Adipocyte (in vitro differentiated cells): Measurements from ENCODE around the gene INTS12.
"Not testable (repeated sequence)": the region's sequence is repeated elsewhere in the genome, so short reads cannot be mapped to it uniquely, and the experiment has no call there.

Experiments
- DNase-seq: peaks from one replicate; pipeline ENCODE4 v3.0.0-alpha.2; 2015; ENCODE audit warnings: low read depth
- H3K27me3 ChIP-seq: replicated peaks from 2 replicates; pipeline ENCODE4 v1.7.0; 2013; ENCODE audit warnings: mild to moderate bottlenecking, low read length, moderate library complexity; ENCODE audit not compliant: control insufficient read depth, insufficient read depth
- H3K36me3 ChIP-seq: 2 replicates; pipeline ENCODE4 v1.7.0; 2013; ENCODE audit warnings: low read length, mild to moderate bottlenecking, moderate library complexity; ENCODE audit not compliant: control insufficient read depth, insufficient read depth, severe bottlenecking
- H3K4me1 ChIP-seq: 2 replicates; pipeline ENCODE4 v1.7.0; 2013; ENCODE audit warnings: mild to moderate bottlenecking, low read length, moderate library complexity; ENCODE audit not compliant: control insufficient read depth, insufficient read depth
- H3K4me3 ChIP-seq: 2 replicates; pipeline ENCODE4 v1.7.0; 2013; ENCODE audit warnings: mild to moderate bottlenecking, low read length, moderate library complexity
- H3K9ac ChIP-seq: 2 replicates; pipeline ENCODE4 v1.7.0; 2013; ENCODE audit warnings: mild to moderate bottlenecking, low read length, moderate library complexity
- H3K9me3 ChIP-seq: 2 replicates; pipeline ENCODE4 v1.7.0; 2013; ENCODE audit warnings: mild to moderate bottlenecking, low read length, moderate library complexity; ENCODE audit not compliant: control insufficient read depth

INTS12 gene

DNA sequence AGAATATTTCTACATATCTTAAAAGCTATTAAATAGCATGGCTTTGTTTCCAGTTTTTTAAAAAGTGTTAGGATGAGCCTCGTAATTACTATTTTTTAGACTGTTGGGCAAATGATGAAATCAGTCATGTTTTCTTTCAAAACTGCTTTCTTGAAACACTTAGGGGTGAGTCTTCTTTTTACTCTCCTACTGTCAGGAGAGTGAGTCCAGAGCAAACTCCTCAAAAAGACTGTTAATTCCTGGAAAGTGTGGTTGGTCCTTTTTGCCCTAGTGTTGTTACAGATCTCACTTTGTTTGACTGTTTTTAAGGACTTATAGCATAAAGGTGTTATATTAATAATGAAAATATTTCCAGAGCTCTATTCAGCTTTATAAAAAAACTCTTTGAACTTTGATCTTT is 6.4 kb upstream of the INTS12 start:
- Histone ChIP-seq H3K9ac (peak overlapping the region; percentile 43), H3K27me3 (no peaks in the 10 kb centered on the region), H3K4me3 (no peak overlapping the region), H3K9me3 (no peaks in the 10 kb centered on the region), H3K36me3 (peaks cover 8% of the 10 kb centered on the region), H3K4me1 (peaks cover 21% of the 10 kb centered on the region)
- DNase-seq, result no peak

GRCh38 chr4:105714071-105714521 is 5.6 kb upstream of the INTS12 start:
- H3K9ac ChIP-seq, result peak overlapping the region; percentile 20
- peak overlapping the region; percentile 42 for H3K4me3 ChIP-seq
- H3K9me3 ChIP-seq, result no peaks in the 10 kb centered on the region
- peaks cover 1% of the 10 kb centered on the region for H3K36me3 ChIP-seq
- no peak for DNase-seq
- peaks cover 26% of the 10 kb centered on the region for H3K4me1 ChIP-seq
- no peaks in the 10 kb centered on the region for H3K27me3 ChIP-seq

DNA sequence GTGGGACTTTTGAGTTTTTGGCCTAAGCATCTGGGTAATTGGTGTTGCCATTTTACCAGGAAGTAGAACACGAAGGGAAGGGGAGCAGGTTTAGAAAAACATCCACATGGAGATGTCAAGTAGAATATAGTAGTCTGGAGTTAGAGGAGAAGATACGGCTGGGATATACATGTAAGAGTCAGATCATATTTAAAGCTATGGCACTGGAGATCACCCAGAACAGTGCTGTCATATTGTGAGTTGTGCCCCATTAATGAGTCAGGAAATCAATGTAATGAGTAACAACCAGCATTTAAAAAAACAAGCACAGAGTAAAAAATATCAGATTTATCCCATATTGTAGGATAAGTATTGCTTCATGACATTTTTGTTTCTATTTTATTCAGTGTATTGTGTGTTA is 4.3 kb upstream of the INTS12 start:
- no peak overlapping the region for H3K9ac ChIP-seq
- peaks cover 26% of the 10 kb centered on the region for H3K4me1 ChIP-seq
- no peaks in the 10 kb centered on the region for H3K36me3 ChIP-seq
- H3K4me3 ChIP-seq, result no peak overlapping the region
- no peak for DNase-seq
- no peaks in the 10 kb centered on the region for H3K9me3 ChIP-seq
- no peaks in the 10 kb centered on the region for H3K27me3 ChIP-seq

DNA sequence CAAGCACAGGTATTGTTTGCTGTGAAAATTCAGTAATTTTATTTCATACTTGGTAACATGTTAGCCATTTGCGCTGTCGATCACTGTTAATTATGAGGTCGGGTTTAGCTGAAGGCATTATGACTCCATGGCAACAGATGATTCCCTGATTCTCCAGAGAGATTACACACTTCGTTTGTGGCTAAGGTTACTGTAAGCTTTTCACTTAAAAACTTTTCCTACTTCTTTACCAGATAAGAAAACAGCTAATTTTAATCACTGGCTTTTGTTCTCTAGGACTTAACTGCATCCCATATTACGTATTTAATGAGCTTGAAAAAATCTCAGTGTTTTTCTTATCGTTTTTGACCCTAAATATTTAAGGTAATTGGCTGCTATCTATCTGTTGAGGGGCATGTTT is 2.2 kb upstream of the INTS12 start:
- H3K36me3 ChIP-seq, result no peaks in the 10 kb centered on the region
- H3K4me3 ChIP-seq, result no peak overlapping the region

GRCh38 chr4:105710012-105710600 is 1.6 kb upstream of the INTS12 start:
- Histone ChIP-seq H3K27me3 (no peaks in the 10 kb centered on the region), H3K4me3 (peak overlapping the region; percentile 95), H3K9me3 (no peaks in the 10 kb centered on the region), H3K4me1 (peaks cover 35% of the 10 kb centered on the region), H3K36me3 (no peaks in the 10 kb centered on the region), H3K9ac (no peak overlapping the region)
- DNase-seq, result no peak

More for the DNA sequence above, 2.2 kb upstream of the INTS12 start:
- Histone ChIP-seq H3K4me1 (peaks cover 35% of the 10 kb centered on the region), H3K9ac (no peak overlapping the region), H3K9me3 (no peaks in the 10 kb centered on the region), H3K27me3 (no peaks in the 10 kb centered on the region)
- DNase-seq, result no peak

GRCh38 chr4:105709081-105709450 is 577 bp upstream of the INTS12 start:
- DNase-seq, result peak; percentile 53
- H3K36me3 ChIP-seq, result no peaks in the 10 kb centered on the region
- peak overlapping the region; percentile 95 for H3K4me3 ChIP-seq
- peaks cover 25% of the 10 kb centered on the region for H3K4me1 ChIP-seq
- no peaks in the 10 kb centered on the region for H3K27me3 ChIP-seq
- peak overlapping the region; percentile 93 for H3K9ac ChIP-seq
- H3K9me3 ChIP-seq, result no peaks in the 10 kb centered on the region

DNA sequence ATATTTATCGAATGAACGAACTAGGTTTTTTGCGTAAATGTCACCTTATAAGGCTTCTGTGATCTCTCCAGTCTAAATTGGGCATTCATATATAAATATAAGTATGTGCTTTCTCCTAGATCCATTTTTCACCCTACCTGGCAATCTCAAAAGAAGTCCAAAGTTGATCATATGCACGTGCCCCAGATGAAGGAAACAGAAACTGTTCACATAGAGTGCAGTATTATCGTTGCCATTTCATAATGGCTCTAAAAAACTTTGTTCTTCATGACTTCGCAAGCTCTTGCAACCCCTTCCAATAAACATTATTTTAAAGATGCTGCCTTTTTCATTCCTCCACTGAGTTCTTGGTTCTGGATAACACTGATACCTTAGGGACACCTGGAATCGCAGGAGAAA is 708 bp downstream of the INTS12 start:
- Histone ChIP-seq H3K4me3 (peak overlapping the region; percentile 95), H3K9ac (peak overlapping the region; percentile 93), H3K9me3 (no peaks in the 10 kb centered on the region), H3K4me1 (peaks cover 15% of the 10 kb centered on the region), H3K27me3 (no peaks in the 10 kb centered on the region), H3K36me3 (no peaks in the 10 kb centered on the region)
- peak; percentile 28 for DNase-seq

- Histone ChIP-seq H3K4me3 (no peak overlapping the region), H3K27me3 (no peaks in the 10 kb centered on the region), H3K9ac (no peak overlapping the region), H3K9me3 (no peaks in the 10 kb centered on the region), H3K4me1 (no peaks in the 10 kb centered on the region), H3K36me3 (peaks cover 57% of the 10 kb centered on the region)
- no peak for DNase-seq
These were observed 9.9 kb downstream of the INTS12 start for GRCh38 chr4:105698607-105699006.

- peaks cover 85% of the 10 kb centered on the region for H3K36me3 ChIP-seq
- not testable (repeated sequence) for H3K27me3 ChIP-seq, H3K9me3 ChIP-seq, H3K9ac ChIP-seq, DNase-seq, H3K4me3 ChIP-seq, H3K4me1 ChIP-seq
These were observed 12.7 kb downstream of the INTS12 start for GRCh38 chr4:105695832-105696231.

- not testable (repeated sequence) for H3K4me1 ChIP-seq
- H3K36me3 ChIP-seq, result peaks cover 84% of the 10 kb centered on the region
These were observed 13.7 kb downstream of the INTS12 start for GRCh38 chr4:105694812-105695211.

GRCh38 chr4:105686571-105686970 is 21.9 kb downstream of the INTS12 start:
- H3K9ac ChIP-seq, result no peak overlapping the region
- H3K4me3 ChIP-seq, result no peak overlapping the region
- DNase-seq, result no peak
- no peaks in the 10 kb centered on the region for H3K27me3 ChIP-seq
- no peaks in the 10 kb centered on the region for H3K9me3 ChIP-seq
- no peaks in the 10 kb centered on the region for H3K4me1 ChIP-seq
- H3K36me3 ChIP-seq, result peaks cover 86% of the 10 kb centered on the region

More at GRCh38 chr4:105694812-105695211, 13.7 kb downstream of the INTS12 start:
- H3K9me3 ChIP-seq, H3K27me3 ChIP-seq, H3K4me3 ChIP-seq, DNase-seq, H3K9ac ChIP-seq: not testable (repeated sequence)

GRCh38 chr4:105683038-105683437 is 25.5 kb downstream of the INTS12 start:
- Histone ChIP-seq H3K4me3 (no peak overlapping the region), H3K9me3 (no peaks in the 10 kb centered on the region), H3K27me3 (no peaks in the 10 kb centered on the region), H3K4me1 (no peaks in the 10 kb centered on the region), H3K9ac (no peak overlapping the region), H3K36me3 (peaks cover 63% of the 10 kb centered on the region)
- no peak for DNase-seq
